Vagina (tissue), 2 donors: ENCODE data around the gene C1orf87. TPM values are rescaled to one million over a fixed set of nuclear protein-coding genes. Genes with fewer than 3 reads are reported as not detected.

Source experiments
- DNase-seq, 2 donors: peaks; one replicate each; pipeline ENCODE4 v3.0.0-alpha.2; 2017; ENCODE audit errors: extremely low spot score in 2 of 2
- H3K27ac ChIP-seq: fragments of 200-600 bp; sonication (generic); one replicate; pipeline ENCODE4 v1.5.1; 2019
- H3K27me3 ChIP-seq: fragments of 200-600 bp; sonication (generic); one replicate; pipeline ENCODE4 v1.5.1; 2019
- H3K36me3 ChIP-seq, 2 donors: fragments of 200-600 bp; sonication (generic); one replicate each; pipeline ENCODE4 v1.5.1; 2017 to 2019
- H3K4me1 ChIP-seq: fragments of 200-600 bp; sonication (generic); one replicate; pipeline ENCODE4 v1.5.1; 2019
- H3K4me3 ChIP-seq, 2 donors: fragments of 200-600 bp; sonication (generic); 1 replicate in 1 of 2; 2 replicates in 1 of 2; pipeline ENCODE4 v1.5.1; 2016 to 2019
- H3K9me3 ChIP-seq: fragments of 200-600 bp; sonication (generic); one replicate; pipeline ENCODE4 v1.5.1; 2019
- CTCF ChIP-seq, 3 experiments: fragments of 450-650 bp in 2 of 3; fragments of 200-600 bp in 1 of 3; sonication (generic) in 1 of 3; IDR thresholded peaks; one replicate each; pipeline ENCODE4 v1.5.1; 2017 to 2019; ENCODE audit warnings: antibody characterized with exemption in 3 of 3, mild to moderate bottlenecking in 2 of 3, moderate library complexity in 2 of 3
- POLR2A ChIP-seq, 2 donors: fragments of 450-650 bp; IDR thresholded peaks; one replicate each; pipeline ENCODE4 v1.6.1; 2017; ENCODE audit warnings: antibody characterized with exemption in 2 of 2, mild to moderate bottlenecking in 2 of 2, moderate library complexity in 2 of 2
- POLR2AphosphoS5 ChIP-seq, 2 donors: sonication (generic); formaldehyde crosslinking; IDR thresholded peaks; one replicate each; pipeline ENCODE4 v1.9.0; 2017; ENCODE audit warnings: antibody characterized with exemption in 2 of 2, mild to moderate bottlenecking in 2 of 2, low read depth in 1 of 2; ENCODE audit not compliant: insufficient read depth in 1 of 2
- intact Hi-C: fragments of 100-400 bp; cut with DNase I; formaldehyde crosslinking; loops from one replicate; pipeline ENCODE4 v1.15.1; 2023
- total RNA-seq: library from RNA; depleted of rRNA; stranded (reverse); fragments of >200 nt; gene quantifications from one replicate; pipeline ENCODE4 v1.2.3, GENCODE V29; 2016

Gene C1orf87
- total RNA-seq, 1 donor from 2014 or later = not detected

GRCh38 chr1:60101516-60101915 is 27.9 kb upstream of the C1orf87 start:
- TF ChIP-seq CTCF (IDR thresholded peaks at IDR 0.05) = no peak
- intact Hi-C loops = no loop called here
- DNase-seq = no peak
- no peak overlapping the region for H3K4me3 ChIP-seq
- H3K4me1 ChIP-seq = no peaks in the 10 kb centered on the region
- H3K27me3 ChIP-seq = no peaks in the 10 kb centered on the region
- no peaks in the 10 kb centered on the region for H3K9me3 ChIP-seq
- no peak overlapping the region for H3K27ac ChIP-seq
- no peaks in the 10 kb centered on the region for H3K36me3 ChIP-seq

- no peak overlapping the region for H3K4me3 ChIP-seq
- intact Hi-C loops = no loop called here
- TF ChIP-seq CTCF (IDR thresholded peaks at IDR 0.05) (no peak), POLR2AphosphoS5 (IDR thresholded peaks at IDR 0.05; ENCODE audit: insufficient read depth in 1 of 2, low read depth in 1 of 2) (no peak), POLR2A (IDR thresholded peaks at IDR 0.05) (no peak)
Measured at GRCh38 chr1:60091195-60091715, 17.7 kb upstream of the C1orf87 start.

GRCh38 chr1:60090655-60091054 is 17.1 kb upstream of the C1orf87 start:
- H3K36me3 ChIP-seq = no peaks in the 10 kb centered on the region
- TF ChIP-seq POLR2AphosphoS5 (IDR thresholded peaks at IDR 0.05; ENCODE audit: insufficient read depth in 1 of 2, low read depth in 1 of 2) (no peak), CTCF (IDR thresholded peaks at IDR 0.05) (no peak), POLR2A (IDR thresholded peaks at IDR 0.05) (no peak)
- intact Hi-C loops = no loop called here
- no peak for DNase-seq
- no peaks in the 10 kb centered on the region for H3K27me3 ChIP-seq
- H3K27ac ChIP-seq = no peak overlapping the region
- H3K4me1 ChIP-seq = no peaks in the 10 kb centered on the region
- no peak overlapping the region for H3K4me3 ChIP-seq
- H3K9me3 ChIP-seq = no peaks in the 10 kb centered on the region

More at GRCh38 chr1:60091195-60091715, 17.7 kb upstream of the C1orf87 start:
- DNase-seq = no peak
- Histone ChIP-seq H3K36me3 (no peaks in the 10 kb centered on the region), H3K27me3 (no peaks in the 10 kb centered on the region), H3K4me1 (no peaks in the 10 kb centered on the region), H3K27ac (no peak overlapping the region), H3K9me3 (no peaks in the 10 kb centered on the region)

- Histone ChIP-seq H3K4me1 (no peaks in the 10 kb centered on the region), H3K27ac (no peak overlapping the region), H3K9me3 (no peaks in the 10 kb centered on the region), H3K36me3 (no peaks in the 10 kb centered on the region), H3K4me3 (no peak overlapping the region), H3K27me3 (no peaks in the 10 kb centered on the region)
- intact Hi-C loops = no loop called here
- no peak for TF ChIP-seq CTCF (IDR thresholded peaks at IDR 0.05)
- no peak for TF ChIP-seq POLR2AphosphoS5 (IDR thresholded peaks at IDR 0.05; ENCODE audit: insufficient read depth in 1 of 2, low read depth in 1 of 2)
- no peak for TF ChIP-seq POLR2A (IDR thresholded peaks at IDR 0.05)
- DNase-seq = no peak
Measured at GRCh38 chr1:60088620-60089155, 15.1 kb upstream of the C1orf87 start.

GRCh38 chr1:60087681-60088080 is 14.1 kb upstream of the C1orf87 start:
- H3K27me3 ChIP-seq = no peaks in the 10 kb centered on the region
- no peak overlapping the region for H3K4me3 ChIP-seq
- no peak overlapping the region for H3K27ac ChIP-seq
- no peaks in the 10 kb centered on the region for H3K4me1 ChIP-seq
- DNase-seq = no peak
- no peaks in the 10 kb centered on the region for H3K36me3 ChIP-seq
- intact Hi-C loops = no loop called here
- TF ChIP-seq POLR2A (IDR thresholded peaks at IDR 0.05) (no peak), POLR2AphosphoS5 (IDR thresholded peaks at IDR 0.05; ENCODE audit: insufficient read depth in 1 of 2, low read depth in 1 of 2) (no peak), CTCF (IDR thresholded peaks at IDR 0.05) (no peak)
- no peaks in the 10 kb centered on the region for H3K9me3 ChIP-seq
